ENCODE results near the gene STAB2. TPM values are rescaled to one million over a fixed set of nuclear protein-coding genes. Genes with fewer than 3 reads are reported as not detected.

STAB2 gene
- total and polyA plus RNA-seq, 2 of the 8 experiments (the other 6 are each of a cell fraction or from before 2014, with no cell fraction given) = not detected

DNA sequence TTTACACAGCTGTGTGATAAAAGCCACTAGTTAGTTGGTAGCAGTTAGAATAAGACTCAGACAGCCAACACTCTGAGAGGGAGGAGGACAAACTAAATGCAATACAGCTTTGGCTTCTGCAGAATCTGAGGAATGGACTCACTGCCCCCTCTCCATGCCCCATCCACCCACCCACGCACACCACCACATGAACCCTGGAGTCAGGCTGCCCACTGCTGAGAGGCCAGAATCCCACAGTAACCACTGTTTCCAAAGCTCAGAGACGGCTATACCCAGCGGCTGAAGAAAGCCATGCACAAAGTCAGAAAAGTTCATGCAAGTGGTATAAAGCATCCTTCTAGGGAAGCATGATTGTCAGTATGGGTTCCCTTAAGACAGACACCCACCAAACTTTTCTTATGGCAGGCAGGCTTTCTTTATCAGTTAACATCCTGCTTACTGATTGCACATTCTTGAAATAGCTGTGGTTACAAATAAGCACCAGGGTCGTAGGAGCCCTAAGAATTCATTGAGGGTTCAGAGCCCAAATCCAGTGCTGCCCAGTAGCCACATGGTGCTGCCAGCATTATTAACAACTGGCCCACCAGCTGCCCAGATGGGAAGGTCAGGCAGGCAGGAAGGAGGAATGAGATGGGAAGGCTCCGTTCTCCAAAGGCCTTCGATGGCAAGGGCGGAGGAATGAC lies 192.5 kb downstream of the STAB2 start (continued):
- no peak for TF ChIP-seq CHD7 (IDR thresholded peaks at IDR 0.05; ENCODE audit: insufficient replicate concordance, low read length)
- no peak for TF ChIP-seq SIX5 (IDR thresholded peaks at IDR 0.05; ENCODE audit: low read depth, low read length)
- TF ChIP-seq SP1 (IDR thresholded peaks at IDR 0.05; ENCODE audit: low read depth, low read length) = no peak
- TF ChIP-seq GTF2F1 (IDR thresholded peaks at IDR 0.05; ENCODE audit: borderline replicate concordance, low read depth, low read length) = no peak
- no peak for TF ChIP-seq CHD2 (IDR thresholded peaks at IDR 0.05; ENCODE audit: low read length)
- no peak for TF ChIP-seq RFX5 (IDR thresholded peaks at IDR 0.05; ENCODE audit: borderline replicate concordance, low read depth, low read length)
- TF ChIP-seq MAX (IDR thresholded peaks at IDR 0.05) = no peak
- no peak for TF ChIP-seq JUN (IDR thresholded peaks at IDR 0.05; ENCODE audit: low read depth, low read length)
- TF ChIP-seq CREB1 (IDR thresholded peaks at IDR 0.05) = no peak
- TF ChIP-seq SUZ12 (IDR thresholded peaks at IDR 0.05; ENCODE audit: low read length) = no peak
- TF ChIP-seq SP4 (IDR thresholded peaks at IDR 0.05; ENCODE audit: low read length) = no peak
